K562 (cell line): ENCODE results near the gene ITGAX. TPM values are rescaled to one million over a fixed set of nuclear protein-coding genes. Genes with fewer than 3 reads are reported as not detected.
A peak's percentile ranks its signal among the peaks of the same experiment; 100 is the strongest.

Experiments
- ATAC-seq: fragments of 200-7000 bp; cut with Tn5 transposase; 3 replicates; pipeline ENCODE4 v1.9.1; 2020; ENCODE audit warnings: moderate library complexity
- BruUV-seq: library from RNA; stranded (reverse); fragments of 400-500 nt; replicated peaks from 2 replicates; lab custom pipeline; 2021; lab: Mats Ljungman, UMichigan
- CTCF ChIA-PET: fragments of 300-600 bp; formaldehyde crosslinking; extraction: SDS; loops from one replicate; lab custom pipeline; 2021; ENCODE audit warnings: low intra/inter-chr PET ratio; lab: Yijun Ruan, JAX
- POLR2A ChIA-PET: fragments of 300-600, 350-650 bp; sonication (Branson Sonifier 250); formaldehyde crosslinking; extraction: SDS; loops from one replicate; lab custom pipeline; 2021; ENCODE audit warnings: antibody characterized with exemption, inconsistent platforms; lab: Yijun Ruan, JAX
- DNase-seq, 4 experiments: peaks; one replicate each; pipeline versions ENCODE4 v3.0.0 to v3.0.0-alpha.2; 2011 to 2018; ENCODE audit warnings: low spot score in 3 of 4, mixed read lengths in 3 of 4; ENCODE audit errors: extremely low read depth in 1 of 4
- FAIRE-seq: peaks from 2 replicates; lab custom pipeline; 2011; peaks lifted over from hg19 to GRCh38; lab: Jason Lieb, UNC
- H2AFZ ChIP-seq: 2 replicates; pipeline ENCODE4 v1.6.0; 2011; ENCODE audit warnings: low read depth, low read length, control low read depth, inconsistent platforms
- H3K27ac ChIP-seq: fragments of 200-600 bp; 3 replicates; pipeline ENCODE4 v1.8.0; 2011; ENCODE audit warnings: low read depth, mild to moderate bottlenecking, control low read depth, inconsistent platforms, low read length, moderate library complexity, mixed read lengths; ENCODE audit errors: extremely low read depth
- H3K27me3 ChIP-seq, 2 experiments: fragments of 300-600 bp in 1 of 2; 2 replicates in 1 of 2; 3 replicates in 1 of 2; pipeline versions ENCODE4 v1.6.0 to v1.8.0; 2011; ENCODE audit warnings: inconsistent platforms in 2 of 2, low read length in 2 of 2, mild to moderate bottlenecking in 1 of 2, mixed read lengths in 1 of 2, moderate library complexity in 1 of 2; ENCODE audit not compliant: control insufficient read depth in 2 of 2, insufficient read depth in 2 of 2
- H3K36me3 ChIP-seq: fragments of 300-600 bp; 3 replicates; pipeline ENCODE4 v1.8.0; 2011; ENCODE audit warnings: mild to moderate bottlenecking, low read length, inconsistent platforms; ENCODE audit not compliant: control insufficient read depth, insufficient read depth
- H3K4me1 ChIP-seq, 2 experiments: fragments of 200-600 bp in 1 of 2; replicated peaks in 1 of 2; 2 replicates in 1 of 2; 3 replicates in 1 of 2; pipeline versions ENCODE4 v1.5.1 to v1.8.0; 2011; ENCODE audit warnings: inconsistent platforms in 2 of 2, low read length in 2 of 2, mild to moderate bottlenecking in 1 of 2, mixed read lengths in 1 of 2, moderate library complexity in 1 of 2; ENCODE audit not compliant: control insufficient read depth in 2 of 2, insufficient read depth in 2 of 2
- H3K4me2 ChIP-seq: 2 replicates; pipeline ENCODE4 v1.6.1; 2011; ENCODE audit warnings: low read length, control low read depth, inconsistent platforms, mixed read lengths; ENCODE audit not compliant: insufficient read depth
- H3K4me3 ChIP-seq: fragments of 200-600 bp; sonication (generic), shearing (Covaris generic); 2 replicates; pipeline ENCODE4 v1.5.1; 2016; ENCODE audit warnings: control low read depth, inconsistent platforms
- H3K79me2 ChIP-seq: fragments of 200-600 bp; 3 replicates; pipeline ENCODE4 v1.8.0; 2011; ENCODE audit warnings: low read length, inconsistent platforms; ENCODE audit not compliant: control insufficient read depth, insufficient read depth
- H3K9ac ChIP-seq, 2 experiments: 2 replicates each; pipeline versions ENCODE4 v1.6.0 to v1.6.1; 2011; ENCODE audit warnings: low read depth in 2 of 2, low read length in 2 of 2, control low read depth in 1 of 2, inconsistent platforms in 1 of 2, mild to moderate bottlenecking in 1 of 2, mixed read lengths in 1 of 2; ENCODE audit not compliant: insufficient read depth in 1 of 2
- H3K9me1 ChIP-seq: one replicate; pipeline ENCODE4 v1.6.0; 2011; ENCODE audit warnings: inconsistent platforms, mild to moderate bottlenecking, low read length, moderate library complexity; ENCODE audit not compliant: control insufficient read depth, insufficient read depth
- H3K9me3 ChIP-seq: replicated peaks from 2 replicates; pipeline ENCODE4 v1.5.1; 2011; ENCODE audit warnings: low read depth, low read length, inconsistent platforms; ENCODE audit not compliant: control insufficient read depth, insufficient read depth
- H4K20me1 ChIP-seq: replicated peaks from 2 replicates; pipeline ENCODE4 v1.6.1; 2011; ENCODE audit warnings: low read length, inconsistent platforms, mixed read lengths; ENCODE audit not compliant: control insufficient read depth, insufficient read depth
- CTBP1 ChIP-seq: fragments of 450-650 bp; IDR thresholded peaks from 2 replicates; pipeline ENCODE4 v1.6.1; 2016; ENCODE audit warnings: borderline replicate concordance
- ELF1 ChIP-seq: fragments of 200-800 bp; sonication (Bioruptor generic); IDR thresholded peaks from 2 replicates; pipeline ENCODE4 v1.6.1; 2016; ENCODE audit warnings: missing genetic modification characterization, missing compliant biosample characterization
- FIP1L1 ChIP-seq: fragments of 200-400 bp; formaldehyde crosslinking; IDR thresholded peaks from 2 replicates; pipeline ENCODE4 v1.6.1; 2018; ENCODE audit warnings: mild to moderate bottlenecking, low read depth, low read length; ENCODE audit not compliant: poor library complexity, severe bottlenecking
- NRF1 ChIP-seq, 2 experiments: fragments of 450-650 bp; IDR thresholded peaks in 1 of 2; conservative IDR thresholded peaks in 1 of 2; 2 replicates each; pipeline ENCODE4 v1.6.1; 2014; ENCODE audit warnings: mild to moderate bottlenecking in 2 of 2
- RCOR1 ChIP-seq, 2 experiments: IDR thresholded peaks; 2 replicates each; pipeline ENCODE4 v1.6.1; 2012; ENCODE audit warnings: low read depth in 2 of 2, low read length in 2 of 2, borderline replicate concordance in 1 of 2, improper control_type of control experiment in 1 of 2
- ZBTB7A ChIP-seq: IDR thresholded peaks from 2 replicates; pipeline ENCODE4 v1.6.1; 2011; ENCODE audit warnings: low read depth, mild to moderate bottlenecking, low read length, moderate library complexity, borderline replicate concordance; ENCODE audit not compliant: control insufficient read depth
- WGBS: fragments of 100-300 bp; shearing (Covaris generic); methylation state at CpG from one replicate; pipeline ENCODE4 v1.1.6; 2016; ENCODE audit warnings: low coverage, mixed read lengths; ENCODE audit not compliant: insufficient coverage; ENCODE audit errors: missing lambda C conversion rate; 5-methylcytosine and 5-hydroxymethylcytosine counted together
- in situ Hi-C: fragments of 300-500 bp; cut with MboI; formaldehyde crosslinking; loops from 4 replicates; pipeline ENCODE4 v1.15.0; 2018; ENCODE audit warnings: inconsistent platforms, mixed read lengths
- intact Hi-C: fragments of 100-400 bp; cut with micrococcal nuclease; formaldehyde crosslinking; loops from 2 replicates; pipeline ENCODE4 v1.14.2; 2022
- polyA plus RNA-seq, 8 experiments: library from polyadenylated mRNA; depleted of rRNA in 4 of 8; stranded (reverse) in 5 of 8; unstranded in 3 of 8; fragments of >200 nt; fragmentation: Nextera tagmentation in 2 of 8; fragmentation: Illumina TruSeq in 1 of 8; extraction: Ambion mirVana in 2 of 8; extraction: Trizol in 1 of 8; gene quantifications; 2 replicates each; pipeline versions ENCODE4 v1.2.1 to v1.2.3, GENCODE V29; 2011 to 2014; ENCODE audit warnings: inconsistent platforms in 1 of 8, missing spikeins in 1 of 8
- total RNA-seq, 7 experiments: library from RNA; depleted of rRNA in 6 of 7; stranded (reverse); fragments of >200 nt in 6 of 7; fragmentation: Illumina TruSeq in 2 of 7; extraction: Trizol in 2 of 7; gene quantifications; 2 replicates each; pipeline versions ENCODE4 v1.2.1 to v1.2.3, GENCODE V29; 2011 to 2021; ENCODE audit warnings: low replicate concordance in 1 of 7

ITGAX gene
- total and polyA plus RNA-seq, 9 of the 15 experiments (the other 6 are each of a cell fraction or from before 2014, with no cell fraction given) = 0.03 to 0.58 (median 0.14) TPM

DNA sequence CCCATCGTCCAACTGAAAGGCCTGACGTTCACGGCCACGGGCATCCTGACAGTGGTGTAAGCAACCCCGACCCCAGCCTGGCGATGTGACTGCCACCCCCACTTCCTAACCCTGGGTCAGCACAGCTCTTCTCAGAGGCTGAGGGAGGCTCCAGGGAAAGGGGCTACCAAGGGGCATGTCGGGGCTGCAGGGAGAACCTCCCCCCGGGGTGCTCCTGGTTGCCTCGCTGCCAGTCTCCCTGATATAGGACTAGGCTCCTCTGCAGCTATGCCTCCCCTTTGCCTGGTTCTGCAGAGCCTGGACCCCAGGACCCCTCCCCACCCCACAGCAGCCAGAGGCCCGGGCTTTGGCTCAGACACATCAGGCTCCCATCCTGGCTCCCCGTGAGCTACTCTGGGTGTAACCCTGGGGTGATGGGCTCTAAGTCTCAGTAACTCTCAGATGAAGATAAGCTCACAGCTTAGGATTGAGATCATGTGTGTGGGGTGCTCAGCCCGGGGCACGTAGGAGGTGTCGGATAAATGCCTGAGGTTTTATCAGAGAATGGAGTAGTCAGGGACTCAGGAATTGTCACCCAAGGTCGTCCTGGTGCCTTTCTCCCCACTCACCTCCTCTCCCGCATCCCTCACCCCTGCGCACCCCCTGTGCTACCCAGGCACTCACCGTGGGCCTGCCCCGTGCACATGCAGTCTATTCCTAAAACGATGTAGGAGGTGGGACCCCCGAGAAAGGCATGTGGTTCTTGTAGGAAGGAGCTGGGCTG, 48.8 kb downstream of the ITGAX start:
- ATAC-seq (peak; percentile 60), FAIRE-seq (peak; percentile 62), DNase-seq (peak; percentile 27 to 39 (median 32))
- Histone ChIP-seq H3K79me2 (peaks cover 4% of the 10 kb centered on the region; the same call in 2 of the 3 replicates), H3K27ac (peak overlapping the region; percentile 50; the same call in 2 of the 3 replicates), H3K4me1 (peaks cover 3 to 10% of the 10 kb centered on the region in 2 experiments; a peak in 2 of 5 replicates), H3K9me1 (no peaks in the 10 kb centered on the region), H3K9me3 (no peaks in the 10 kb centered on the region), H3K4me3 (peak overlapping the region; percentile 48), H2AFZ (peak overlapping the region; percentile 93), H4K20me1 (no peaks in the 10 kb centered on the region), H3K9ac (peak overlapping the region; percentile 66 to 89; a peak in 3 of 4 replicates), H3K36me3 (no peaks in the 10 kb centered on the region), H3K27me3 (peaks cover 5 to 20% of the 10 kb centered on the region in 2 experiments; a peak in 4 of 5 replicates), H3K4me2 (peak overlapping the region; percentile 89)
- TF ChIP-seq ZBTB7A (peak; percentile 23; the same call in 1 of the 2 replicates), FIP1L1 (no peak), CTBP1 (0 out of 2 replicates have a peak, but pooled peaks have one; percentile 20), RCOR1 (IDR thresholded peaks at IDR 0.05; ENCODE audit: borderline replicate concordance in 1 of 2, low read depth in 2 of 2, low read length in 2 of 2) (peak in 1 of 2 experiments; percentile 37; a peak in 1 of 4 replicates), NRF1 (conservative IDR thresholded peaks at IDR 0.05 in 1 of 2, IDR thresholded peaks at IDR 0.05 in 1 of 2) (peak; percentile 41 to 48; a peak in 3 of 4 replicates), ELF1 (tag) (no peak)
- intact Hi-C loops (loop anchor here (5.0 kb wide), 1 partner anchor 49 kb away; no protein-coding TSS in a partner anchor), in situ Hi-C loops (no loop called here)
- BruUV-seq = TSS peak; percentile 92
- ChIA-PET CTCF (no interaction called here), POLR2A (interaction anchor here (0.7 to 0.8 kb wide), 3 partner anchors 10 to 445 kb away, joined by 3 read pairs; no protein-coding TSS in a partner anchor)
- WGBS = 34% methylated on average over 21 of the region's 21 CpGs
